Measurements from ENCODE around the gene TSGA10IP. TPM values are rescaled to one million over a fixed set of nuclear protein-coding genes. Genes with fewer than 3 reads are reported as not detected.

The TSGA10IP gene
- polyA plus RNA-seq, 1 experiment: not detected

DNA sequence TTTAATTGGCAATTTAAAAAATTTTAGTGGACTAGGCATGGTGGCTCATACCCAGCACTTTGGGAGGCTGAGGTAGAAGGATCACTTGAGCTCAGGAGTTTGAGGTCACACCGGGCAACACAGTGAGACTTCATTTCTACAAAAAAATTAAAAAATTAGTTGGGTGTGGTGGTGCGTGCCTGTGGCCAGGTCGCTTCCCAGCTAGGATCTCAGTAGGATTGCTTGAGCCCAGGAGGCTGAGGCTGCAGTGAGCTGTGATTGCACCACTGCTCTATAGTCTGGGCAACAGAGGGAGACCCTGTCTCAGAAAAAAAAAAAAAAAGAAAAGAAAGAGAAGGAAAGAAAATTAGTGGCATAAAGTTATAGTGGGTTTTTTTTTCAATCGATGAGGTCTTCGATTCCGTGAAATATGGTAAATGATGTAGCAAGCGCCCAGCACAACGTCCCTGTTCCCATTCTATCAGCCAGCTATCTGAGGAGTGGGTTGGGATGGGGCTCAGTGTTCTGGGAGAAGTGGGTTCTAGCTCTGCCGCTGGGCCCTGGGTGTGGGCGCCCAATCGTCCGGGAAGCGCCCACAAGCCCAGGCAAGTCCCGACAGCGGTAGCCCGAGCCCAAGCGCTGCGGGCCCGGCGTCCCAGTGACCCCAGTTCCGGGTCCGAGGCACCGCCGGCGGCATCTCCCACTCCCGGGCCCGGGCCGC, 46.5 kb upstream of the TSGA10IP start:
- ChIA-PET POLR2A (interaction anchor here (0.6 to 6.7 kb wide), 8 partner anchors 9 to 284 kb away, joined by 3 to 153 read pairs (median 6); partner anchors contain the start of genes CCDC85B and FIBP), CTCF (interaction anchor here (1.0 to 5.1 kb wide), 7 partner anchors 10 to 124 kb away, joined by 3 to 34 read pairs (median 4); partner anchors contain the start of genes CCDC85B and FIBP)
- TF ChIP-seq, protein P1, sequence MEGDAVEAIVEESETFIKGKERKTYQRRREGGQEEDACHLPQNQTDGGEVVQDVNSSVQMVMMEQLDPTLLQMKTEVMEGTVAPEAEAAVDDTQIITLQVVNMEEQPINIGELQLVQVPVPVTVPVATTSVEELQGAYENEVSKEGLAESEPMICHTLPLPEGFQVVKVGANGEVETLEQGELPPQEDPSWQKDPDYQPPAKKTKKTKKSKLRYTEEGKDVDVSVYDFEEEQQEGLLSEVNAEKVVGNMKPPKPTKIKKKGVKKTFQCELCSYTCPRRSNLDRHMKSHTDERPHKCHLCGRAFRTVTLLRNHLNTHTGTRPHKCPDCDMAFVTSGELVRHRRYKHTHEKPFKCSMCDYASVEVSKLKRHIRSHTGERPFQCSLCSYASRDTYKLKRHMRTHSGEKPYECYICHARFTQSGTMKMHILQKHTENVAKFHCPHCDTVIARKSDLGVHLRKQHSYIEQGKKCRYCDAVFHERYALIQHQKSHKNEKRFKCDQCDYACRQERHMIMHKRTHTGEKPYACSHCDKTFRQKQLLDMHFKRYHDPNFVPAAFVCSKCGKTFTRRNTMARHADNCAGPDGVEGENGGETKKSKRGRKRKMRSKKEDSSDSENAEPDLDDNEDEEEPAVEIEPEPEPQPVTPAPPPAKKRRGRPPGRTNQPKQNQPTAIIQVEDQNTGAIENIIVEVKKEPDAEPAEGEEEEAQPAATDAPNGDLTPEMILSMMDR (IDR thresholded peaks at IDR 0.05; ENCODE audit: low read depth, low read length): no peak
- Histone ChIP-seq H3K4me3 (ENCODE audit: low read depth, low read length) (peak overlapping the region; percentile 96), H3K9me3 (ENCODE audit: control insufficient read depth, insufficient read depth, low read length) (no peaks in the 10 kb centered on the region; the same call in 1 of the 2 replicates), H3K27ac (ENCODE audit: low read depth, low read length) (peak overlapping the region; percentile 97), H3K27me3 (ENCODE audit: control insufficient read depth, insufficient read depth, low read length) (no peaks in the 10 kb centered on the region)
- DNase-seq (ENCODE audit: low read depth, low spot score): no peak

DNA sequence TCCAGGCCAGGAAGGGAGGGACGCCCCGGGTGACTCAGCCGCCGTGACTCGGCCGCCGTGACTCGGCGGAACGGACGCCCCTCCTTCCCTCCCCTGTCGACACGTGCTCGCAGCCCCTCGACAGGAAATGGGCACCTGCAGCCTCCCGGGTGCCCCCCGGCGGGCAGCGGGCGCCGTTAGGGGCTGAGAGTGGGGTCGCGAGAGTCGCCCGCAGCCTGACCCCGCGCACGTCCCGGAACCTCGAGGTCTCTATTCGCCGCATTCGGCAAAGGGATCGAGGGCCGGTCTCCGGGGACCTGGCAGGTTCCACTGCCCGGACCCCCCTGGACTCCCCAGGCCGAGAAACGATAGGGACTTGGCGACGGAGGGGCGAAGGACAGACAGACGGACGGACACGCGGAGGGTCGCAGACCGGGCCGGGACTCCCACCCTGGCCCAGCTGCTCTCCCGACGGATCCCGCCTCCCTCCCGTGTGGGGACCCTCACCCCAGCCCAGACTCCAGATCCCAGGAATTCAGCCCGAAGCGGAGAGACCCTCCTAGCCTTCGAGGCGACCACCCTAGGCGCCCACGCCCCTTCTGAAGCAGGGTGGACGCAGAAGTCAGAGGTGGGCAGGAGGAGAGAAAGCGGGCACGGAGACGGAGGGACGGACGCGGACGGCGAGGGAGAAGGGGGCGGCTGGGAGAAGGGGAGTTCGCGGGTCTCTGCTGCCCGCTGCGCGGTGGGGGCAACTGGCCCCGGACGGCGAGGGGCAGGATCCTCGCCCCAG, 45.7 kb upstream of the TSGA10IP start:
- peak overlapping the region; percentile 97 for H3K27ac ChIP-seq (ENCODE audit: low read depth, low read length)
- no peaks in the 10 kb centered on the region for H3K27me3 ChIP-seq (ENCODE audit: control insufficient read depth, insufficient read depth, low read length)
- TF ChIP-seq, protein P1 (IDR thresholded peaks at IDR 0.05; ENCODE audit: low read depth, low read length): no peak
- POLR2A ChIA-PET: interaction anchor here (0.6 to 6.7 kb wide), 9 partner anchors 9 to 285 kb away, joined by 3 to 153 read pairs (median 5); partner anchors contain the start of genes C11orf68, CCDC85B, CFL1 and FIBP
- H3K4me3 ChIP-seq (ENCODE audit: low read depth, low read length): peak overlapping the region; percentile 96
- no peak for DNase-seq (ENCODE audit: low read depth, low spot score)
- no peaks in the 10 kb centered on the region; the same call in 1 of the 2 replicates for H3K9me3 ChIP-seq (ENCODE audit: control insufficient read depth, insufficient read depth, low read length)
- CTCF ChIA-PET: interaction anchor here (1.4 to 5.1 kb wide), 4 partner anchors 10 to 40 kb away, joined by 4 to 34 read pairs (median 32); partner anchors contain the start of genes CCDC85B and FIBP

DNA sequence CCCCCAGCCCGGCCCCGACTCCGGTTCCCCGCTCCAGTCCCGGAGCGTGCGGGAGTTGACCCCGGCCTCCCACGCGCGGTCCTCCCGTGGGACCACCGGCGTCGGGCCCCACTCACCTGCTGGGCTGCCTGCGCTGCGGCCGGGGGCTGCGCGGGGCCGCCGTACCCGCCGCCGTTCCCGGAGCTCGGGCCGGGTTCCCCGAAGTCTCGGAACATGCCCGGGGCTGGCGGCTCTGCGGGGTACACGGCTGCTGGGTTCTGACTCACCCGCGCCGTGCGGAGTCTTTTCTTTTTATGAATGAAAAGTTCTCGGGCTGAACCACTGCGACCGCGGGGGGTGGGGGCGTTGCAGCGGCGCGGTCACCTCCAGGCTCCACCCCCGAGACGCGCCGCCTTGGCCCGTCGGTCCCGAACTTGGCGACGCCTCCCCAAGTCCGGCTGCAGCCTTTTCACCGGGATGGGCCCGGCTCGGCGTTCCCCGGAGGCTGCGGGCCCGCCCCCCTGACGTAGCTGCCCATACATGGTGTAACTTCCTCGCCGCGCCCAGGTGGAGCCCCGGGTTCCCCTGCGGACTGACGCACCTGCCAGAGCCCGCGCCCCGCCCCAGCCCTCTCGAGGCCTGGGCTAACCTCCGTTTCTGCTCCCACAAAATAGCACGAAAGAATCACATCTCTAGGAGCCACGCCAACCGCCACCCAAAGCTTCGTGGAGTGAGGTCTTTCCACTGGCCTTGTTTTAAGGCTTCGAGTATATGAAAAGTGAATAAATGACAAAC, 45.0 kb upstream of the TSGA10IP start, which contains the start of gene FOSL1:
Gene FOSL1 (minus strand): TSS at position 264 of the 774 bp plus-strand sequence. CDS start 49 bp downstream, at position 215.
- Histone ChIP-seq H3K27ac (ENCODE audit: low read depth, low read length) (peak within 1 kb of the TSS; percentile 97), H3K4me3 (ENCODE audit: low read depth, low read length) (peak within 1 kb of the TSS; percentile 96), H3K9me3 (ENCODE audit: control insufficient read depth, insufficient read depth, low read length) (no peaks in the 10 kb centered on the region; the same call in 1 of the 2 replicates), H3K27me3 (ENCODE audit: control insufficient read depth, insufficient read depth, low read length) (no peaks in the 10 kb centered on the region)
- TF ChIP-seq, protein P1 (IDR thresholded peaks at IDR 0.05; ENCODE audit: low read depth, low read length): no peak
- CTCF ChIA-PET: interaction anchor here (0.6 to 5.1 kb wide), 4 partner anchors 11 to 34 kb away, joined by 3 to 33 read pairs (median 19); partner anchors contain the start of genes CCDC85B and FIBP
- POLR2A ChIA-PET: interaction anchor here (0.6 to 6.7 kb wide), 12 partner anchors 10 to 1507 kb away, joined by 3 to 153 read pairs (median 4); partner anchors contain the start of genes C11orf68, CCDC85B, CFL1 and FIBP
- peak; percentile 89 for DNase-seq (ENCODE audit: low read depth, low spot score)

DNA sequence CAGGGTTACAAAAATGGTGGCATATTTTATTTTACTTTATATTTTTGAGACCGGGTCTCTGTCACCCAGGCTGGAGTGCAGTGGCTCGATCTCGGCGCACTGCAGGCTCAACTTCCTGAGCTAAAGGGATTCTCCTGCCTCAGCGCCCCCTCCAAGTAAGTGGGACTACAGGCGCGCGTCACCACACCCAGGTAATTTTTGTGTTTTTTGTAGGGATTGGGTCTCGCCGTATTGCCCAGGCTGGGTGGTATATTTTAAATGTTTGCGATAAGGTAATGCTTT, 44.4 kb upstream of the TSGA10IP start:
- no peaks in the 10 kb centered on the region; the same call in 1 of the 2 replicates for H3K9me3 ChIP-seq (ENCODE audit: control insufficient read depth, insufficient read depth, low read length)
- H3K4me3 ChIP-seq (ENCODE audit: low read depth, low read length): no peak overlapping the region
- ChIA-PET CTCF (interaction anchor here (0.6 to 4.1 kb wide), 4 partner anchors 11 to 33 kb away, joined by 3 to 30 read pairs (median 6); partner anchors contain the start of genes CCDC85B and FIBP), POLR2A (interaction anchor here (0.6 to 6.7 kb wide), 11 partner anchors 11 to 1507 kb away, joined by 3 to 153 read pairs (median 4); partner anchors contain the start of genes C11orf68, CCDC85B, CFL1 and FIBP)
- H3K27ac ChIP-seq (ENCODE audit: low read depth, low read length): peak overlapping the region; percentile 87
- no peaks in the 10 kb centered on the region for H3K27me3 ChIP-seq (ENCODE audit: control insufficient read depth, insufficient read depth, low read length)
- TF ChIP-seq, protein P1 (IDR thresholded peaks at IDR 0.05; ENCODE audit: low read depth, low read length): no peak
- DNase-seq (ENCODE audit: low read depth, low spot score): no peak
